ENCODE results near the gene NEUROD2.

- no peak for TF ChIP-seq MAX (IDR thresholded peaks at IDR 0.05; ENCODE audit: low read depth, low read length)
- no peak for TF ChIP-seq POLR2A (IDR thresholded peaks at IDR 0.05; ENCODE audit: low read depth, low read length)
- TF ChIP-seq POLR2AphosphoS5 (IDR thresholded peaks at IDR 0.05; ENCODE audit: low read length): no peak
- no peak for TF ChIP-seq ZSCAN29 (IDR thresholded peaks at IDR 0.05)
- no peak for TF ChIP-seq EZH2 (IDR thresholded peaks at IDR 0.05; ENCODE audit: borderline replicate concordance, control insufficient read depth, low read depth, low read length)
- TF ChIP-seq MYC (IDR thresholded peaks at IDR 0.05; ENCODE audit: insufficient read depth, insufficient read length, insufficient replicate concordance, low read length, severe bottlenecking): no peak
- TF ChIP-seq, protein P1, sequence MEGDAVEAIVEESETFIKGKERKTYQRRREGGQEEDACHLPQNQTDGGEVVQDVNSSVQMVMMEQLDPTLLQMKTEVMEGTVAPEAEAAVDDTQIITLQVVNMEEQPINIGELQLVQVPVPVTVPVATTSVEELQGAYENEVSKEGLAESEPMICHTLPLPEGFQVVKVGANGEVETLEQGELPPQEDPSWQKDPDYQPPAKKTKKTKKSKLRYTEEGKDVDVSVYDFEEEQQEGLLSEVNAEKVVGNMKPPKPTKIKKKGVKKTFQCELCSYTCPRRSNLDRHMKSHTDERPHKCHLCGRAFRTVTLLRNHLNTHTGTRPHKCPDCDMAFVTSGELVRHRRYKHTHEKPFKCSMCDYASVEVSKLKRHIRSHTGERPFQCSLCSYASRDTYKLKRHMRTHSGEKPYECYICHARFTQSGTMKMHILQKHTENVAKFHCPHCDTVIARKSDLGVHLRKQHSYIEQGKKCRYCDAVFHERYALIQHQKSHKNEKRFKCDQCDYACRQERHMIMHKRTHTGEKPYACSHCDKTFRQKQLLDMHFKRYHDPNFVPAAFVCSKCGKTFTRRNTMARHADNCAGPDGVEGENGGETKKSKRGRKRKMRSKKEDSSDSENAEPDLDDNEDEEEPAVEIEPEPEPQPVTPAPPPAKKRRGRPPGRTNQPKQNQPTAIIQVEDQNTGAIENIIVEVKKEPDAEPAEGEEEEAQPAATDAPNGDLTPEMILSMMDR (IDR thresholded peaks at IDR 0.05 in 2 of 3, conservative IDR thresholded peaks at IDR 0.05 in 1 of 3; ENCODE audit: control insufficient read depth in 2 of 3, extremely low read depth in 1 of 3, insufficient read depth in 1 of 3, low read depth in 3 of 3, low read length in 3 of 3): no peak
- no peak for TF ChIP-seq ZNF274 (IDR thresholded peaks at IDR 0.05; ENCODE audit: insufficient read depth, insufficient read length)
- no peak for TF ChIP-seq GABPA (IDR thresholded peaks at IDR 0.05; ENCODE audit: low read depth)
- TF ChIP-seq, protein P2, sequence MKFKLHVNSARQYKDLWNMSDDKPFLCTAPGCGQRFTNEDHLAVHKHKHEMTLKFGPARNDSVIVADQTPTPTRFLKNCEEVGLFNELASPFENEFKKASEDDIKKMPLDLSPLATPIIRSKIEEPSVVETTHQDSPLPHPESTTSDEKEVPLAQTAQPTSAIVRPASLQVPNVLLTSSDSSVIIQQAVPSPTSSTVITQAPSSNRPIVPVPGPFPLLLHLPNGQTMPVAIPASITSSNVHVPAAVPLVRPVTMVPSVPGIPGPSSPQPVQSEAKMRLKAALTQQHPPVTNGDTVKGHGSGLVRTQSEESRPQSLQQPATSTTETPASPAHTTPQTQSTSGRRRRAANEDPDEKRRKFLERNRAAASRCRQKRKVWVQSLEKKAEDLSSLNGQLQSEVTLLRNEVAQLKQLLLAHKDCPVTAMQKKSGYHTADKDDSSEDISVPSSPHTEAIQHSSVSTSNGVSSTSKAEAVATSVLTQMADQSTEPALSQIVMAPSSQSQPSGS (IDR thresholded peaks at IDR 0.05; ENCODE audit: low read length): no peak
These were observed 18.7 kb upstream of the NEUROD2 start, which contains the start of gene PPP1R1B for GRCh38 chr17:39626171-39627046.

Measured in GM12878 (cell line).